Stimulated activated CD8-positive, alpha-beta memory T cell treated with anti-CD3 and anti-CD28 coated beads, Interleukin-2, amount 100 ng/mL, for 1 hour (primary cell): ENCODE data around the gene SEC14L5.

Experiments
- DNase-seq, 2 donors: peaks; one replicate each; pipeline ENCODE4 v3.0.0-alpha.2; 2020; ENCODE audit warnings: low read depth in 2 of 2

SEC14L5 gene

GRCh38 chr16:4984174-4984990, 26.3 kb downstream of the SEC14L5 start:
- no peak for DNase-seq

- DNase-seq, result no peak
Measured at GRCh38 chr16:4987250-4987579, 29.1 kb downstream of the SEC14L5 start.

DNA sequence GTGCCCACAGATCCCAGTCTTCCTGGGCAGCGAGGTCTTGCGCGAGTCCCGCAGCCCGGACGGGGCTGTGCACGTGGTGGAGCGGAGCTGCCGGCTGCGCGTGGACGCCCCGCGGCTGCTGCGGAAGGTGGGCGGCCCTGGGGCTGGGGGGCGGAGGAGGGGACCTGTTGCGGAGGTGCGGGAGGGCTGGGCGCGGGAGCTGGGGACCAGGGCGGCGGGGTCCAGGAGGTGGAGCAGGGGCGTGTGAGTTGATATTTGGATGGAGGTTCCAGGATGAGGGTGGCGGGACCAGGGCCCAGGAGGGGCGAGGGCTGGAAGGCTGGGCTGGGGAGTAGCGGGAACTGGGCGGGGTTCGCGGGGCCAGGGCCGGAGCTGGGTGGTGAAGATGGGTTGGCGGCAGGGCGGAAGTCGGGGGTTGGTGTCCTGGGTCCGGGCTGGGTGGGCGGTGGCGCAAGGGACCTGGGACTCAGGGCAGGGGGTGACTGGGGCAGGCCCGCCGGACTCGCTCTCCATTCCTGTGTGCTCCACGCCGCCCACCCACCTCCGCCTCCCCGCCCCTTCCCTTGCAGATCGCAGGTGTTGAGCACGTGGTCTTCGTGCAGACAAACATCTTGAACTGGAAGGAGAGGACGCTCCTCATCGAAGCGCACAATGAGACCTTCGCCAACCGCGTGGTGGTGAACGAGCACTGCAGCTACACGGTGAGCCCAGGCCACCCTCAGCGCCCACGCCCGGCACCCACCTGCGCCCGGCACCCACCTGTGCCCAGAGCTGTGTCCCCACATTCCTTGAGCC, 29.6 kb downstream of the SEC14L5 start:
- no peak for DNase-seq

GRCh38 chr16:4988647-4989046, 30.5 kb downstream of the SEC14L5 start:
- no peak for DNase-seq

- DNase-seq, result no peak
Measured at GRCh38 chr16:4989391-4990006, 31.4 kb downstream of the SEC14L5 start.

DNA sequence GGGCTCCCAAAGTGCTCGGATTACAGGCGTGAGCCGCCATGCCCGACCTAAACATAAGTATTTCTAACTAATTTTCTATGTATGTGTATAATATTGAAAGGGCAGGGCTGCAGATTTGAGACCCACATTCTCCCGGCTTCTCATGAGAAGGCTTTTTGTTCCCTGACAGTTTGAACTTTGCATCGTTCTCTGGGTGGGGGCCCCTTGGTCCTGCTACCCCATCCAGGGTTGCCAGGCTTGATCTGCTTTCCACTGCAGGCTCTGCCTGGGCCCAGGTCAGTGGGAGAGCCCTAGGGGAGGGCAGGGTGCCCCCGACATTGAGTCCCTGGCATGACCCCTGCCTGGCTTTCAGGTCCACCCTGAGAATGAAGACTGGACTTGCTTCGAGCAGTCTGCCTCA, 32.3 kb downstream of the SEC14L5 start:
- no peak for DNase-seq

DNA sequence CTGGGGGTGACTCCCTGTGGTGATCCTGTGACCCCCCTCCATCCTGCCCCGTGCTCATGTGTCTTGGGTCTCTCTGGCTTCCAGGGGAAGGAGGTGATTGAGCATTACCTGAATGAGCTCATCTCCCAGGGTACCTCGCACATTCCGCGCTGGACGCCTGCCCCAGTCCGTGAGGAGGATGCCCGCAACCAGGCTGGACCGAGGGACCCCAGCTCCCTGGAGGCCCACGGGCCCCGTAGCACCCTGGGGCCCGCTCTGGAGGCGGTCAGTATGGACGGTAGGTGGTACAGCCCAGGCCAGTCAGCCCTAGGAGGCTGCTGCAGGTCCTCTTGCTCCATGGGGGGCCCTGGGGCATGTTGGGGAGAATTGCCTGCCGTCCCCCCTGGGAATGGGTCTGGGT, 33.6 kb downstream of the SEC14L5 start:
- no peak for DNase-seq

GRCh38 chr16:4994719-4995434, 36.7 kb downstream of the SEC14L5 start:
- no peak for DNase-seq

GRCh38 chr16:5000573-5001001, 42.5 kb downstream of the SEC14L5 start:
- DNase-seq, result no peak

DNA sequence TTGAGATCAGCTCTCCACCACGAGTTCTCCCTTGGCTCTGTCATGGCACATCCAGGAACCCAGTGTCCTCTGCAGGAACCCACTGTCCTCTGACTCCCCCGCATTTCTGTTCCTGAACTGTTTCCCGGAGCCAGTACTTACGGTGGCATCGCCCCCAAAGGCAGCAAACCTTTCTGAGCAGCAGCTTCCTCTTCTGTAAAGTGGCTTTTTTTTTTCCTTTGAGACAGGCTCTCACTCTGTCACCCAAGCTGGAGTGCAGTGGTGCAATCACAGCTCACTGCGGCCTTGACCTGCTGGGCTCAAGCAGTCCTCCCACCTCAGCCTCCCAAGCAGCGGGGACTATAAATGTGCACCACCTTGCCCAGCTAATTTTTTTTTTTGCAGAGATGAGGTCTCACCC, 43.4 kb downstream of the SEC14L5 start:
- DNase-seq, result no peak

DNA sequence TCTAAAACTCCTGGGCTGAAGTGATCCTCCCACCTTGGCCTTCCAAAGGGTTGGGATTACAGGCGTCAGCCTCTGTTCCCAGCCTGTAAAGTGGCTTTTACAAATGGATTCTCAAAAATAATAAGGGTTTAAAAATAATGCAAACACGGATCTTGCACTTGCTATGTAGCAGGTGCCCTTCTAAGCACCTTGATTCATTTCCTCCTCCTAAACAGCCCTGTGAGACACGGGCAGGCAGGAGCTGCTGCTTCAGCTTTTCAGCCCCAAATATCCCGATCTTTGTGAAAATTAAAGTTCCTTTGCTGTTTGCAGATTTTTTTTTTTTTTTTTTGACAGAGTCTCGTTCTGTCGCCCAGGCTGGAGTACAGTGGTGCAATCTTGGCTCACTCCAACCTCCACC, 43.9 kb downstream of the SEC14L5 start:
- no peak for DNase-seq

- DNase-seq, result no peak
Measured at GRCh38 chr16:5002699-5003143, 44.6 kb downstream of the SEC14L5 start.

- DNase-seq, result no peak
Measured at GRCh38 chr16:5003211-5003610, 45.1 kb downstream of the SEC14L5 start.

- DNase-seq, result no peak
Measured at GRCh38 chr16:5003828-5004227, 45.7 kb downstream of the SEC14L5 start.

- no peak for DNase-seq
Measured at GRCh38 chr16:5004311-5004710, 46.2 kb downstream of the SEC14L5 start.

GRCh38 chr16:5005916-5006315, 47.8 kb downstream of the SEC14L5 start:
- no peak for DNase-seq

DNA sequence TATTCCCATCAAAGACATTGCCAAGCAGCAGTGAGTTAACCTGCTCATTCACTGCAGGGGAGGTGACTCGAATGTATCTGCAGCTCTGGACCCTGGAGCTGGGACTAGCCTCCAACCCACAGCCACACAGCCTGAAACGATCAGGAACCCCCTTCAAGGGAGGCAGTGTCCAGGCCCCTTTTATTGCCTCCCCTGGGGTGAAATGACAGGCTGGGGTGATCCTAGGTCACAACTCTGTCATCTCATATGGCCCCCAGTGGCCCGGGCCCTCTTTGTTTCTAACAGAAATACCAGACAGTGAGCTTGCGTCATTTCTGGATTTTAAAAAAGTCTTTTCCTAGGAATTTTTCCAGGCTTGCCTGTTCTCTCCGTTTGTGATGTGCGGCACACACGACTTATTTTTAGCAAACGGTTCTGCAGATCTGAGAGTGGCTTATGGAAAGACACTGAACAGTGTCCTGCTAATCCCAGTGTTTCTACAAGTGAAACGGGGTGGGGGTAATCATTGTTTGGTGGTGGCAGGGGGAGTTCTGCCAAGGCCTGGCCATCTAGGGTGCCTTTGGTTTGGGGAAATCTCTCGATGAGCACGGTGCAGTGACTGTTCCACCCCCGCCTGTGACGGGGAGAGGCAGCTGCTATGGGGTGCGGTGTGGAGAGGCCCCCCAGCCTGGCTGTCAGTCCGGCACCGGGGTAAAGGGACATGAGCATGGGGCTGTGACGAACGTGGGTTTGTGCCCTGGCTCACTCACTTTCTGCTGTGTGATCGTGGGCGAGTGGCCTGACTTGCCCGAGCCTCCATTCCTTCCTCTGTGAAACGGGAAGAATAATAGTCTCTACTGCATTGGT, 48.4 kb downstream of the SEC14L5 start:
- DNase-seq, result no peak

DNA sequence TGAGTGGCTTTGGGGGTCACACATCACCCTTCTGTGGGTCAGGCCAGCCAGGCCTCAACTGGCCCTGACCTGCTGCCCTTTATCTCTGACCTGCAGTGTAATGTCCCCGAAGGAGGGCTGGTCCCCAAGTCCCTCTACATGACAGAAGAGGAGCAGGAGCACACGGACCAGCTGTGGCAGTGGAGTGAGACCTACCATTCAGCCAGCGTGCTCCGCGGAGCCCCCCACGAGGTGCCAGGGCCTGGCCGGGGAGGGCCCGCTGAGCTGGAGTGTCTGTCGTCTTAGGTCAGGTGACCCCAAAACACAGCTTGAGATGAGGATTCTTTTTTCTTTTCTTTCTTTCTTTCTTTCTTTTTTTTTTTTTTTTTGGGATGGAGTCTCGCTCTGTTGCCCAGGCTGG, 49.1 kb downstream of the SEC14L5 start:
- no peak for DNase-seq

GRCh38 chr16:5008311-5008731, 50.2 kb downstream of the SEC14L5 start:
- no peak for DNase-seq

- no peak for DNase-seq
Measured at GRCh38 chr16:5010576-5011329, 52.6 kb downstream of the SEC14L5 start.
